DMS153 treated with DMSO at 0.1 percent for 48 hours (cell line): Measurements from ENCODE around the gene ZBTB8OS.
A peak's percentile ranks its signal among the peaks of the same experiment; 100 is the strongest.
"Not testable (repeated sequence)": the region's sequence is repeated elsewhere in the genome, so short reads cannot be mapped to it uniquely, and the experiment has no call there.

Source experiments
- DNase-seq: peaks from one replicate; lab custom pipeline; 2025; ENCODE audit not compliant: unreplicated experiment; lab: John Stamatoyannopoulos, UW

The ZBTB8OS gene

DNA sequence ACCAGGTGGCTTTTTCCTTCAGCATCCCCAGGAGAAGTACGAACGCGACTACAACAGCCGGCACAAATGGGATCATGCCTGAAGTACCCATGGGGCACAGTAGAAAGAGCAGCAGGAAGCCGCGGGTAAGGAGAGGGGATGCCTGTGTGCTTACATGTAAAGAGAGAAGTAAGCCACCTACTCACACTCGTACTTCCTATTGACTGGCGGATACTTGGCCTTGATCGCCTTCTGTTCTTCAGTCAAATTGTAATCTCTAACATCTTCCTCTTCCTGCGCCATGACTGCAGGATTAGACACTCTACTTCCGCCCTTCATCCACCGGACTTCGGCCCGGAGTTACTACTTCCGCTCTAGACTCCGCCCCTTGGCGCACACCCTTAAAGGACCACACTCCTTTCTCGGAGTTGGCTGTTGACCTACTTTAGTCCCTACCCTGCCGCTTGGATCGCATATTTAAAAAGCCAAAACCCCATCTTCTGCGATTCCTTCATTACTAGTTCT, at the start of gene ZBTB8OS:
Gene ZBTB8OS (minus strand): TSS at position 303 of the 504 bp plus-strand sequence. CDS start 21 bp downstream, at position 282.
- DNase-seq: peak; percentile 97

DNA sequence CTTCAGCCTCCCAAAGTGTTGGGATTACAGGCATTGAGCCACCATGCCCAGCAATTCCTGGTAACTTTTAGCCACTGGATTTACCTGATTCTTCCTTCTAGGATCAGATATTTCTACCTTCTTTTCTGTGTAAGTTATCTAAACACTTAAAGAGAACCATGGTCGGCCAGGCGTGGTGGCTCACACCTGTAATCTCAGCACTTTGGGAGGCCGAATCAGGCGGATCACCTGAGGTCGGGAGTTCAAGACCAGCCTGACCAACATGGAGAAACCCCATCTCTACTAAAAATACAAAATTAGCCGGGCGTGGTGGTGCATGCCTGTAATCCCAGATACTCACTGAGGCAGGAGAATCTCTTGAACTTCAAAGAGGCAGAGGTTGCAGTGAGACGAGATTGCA, 46.6 kb upstream of the ZBTB8OS start:
- DNase-seq: not testable (repeated sequence)

GRCh38 chr1:32696041-32696440, 45.7 kb upstream of the ZBTB8OS start:
- DNase-seq: no peak

DNA sequence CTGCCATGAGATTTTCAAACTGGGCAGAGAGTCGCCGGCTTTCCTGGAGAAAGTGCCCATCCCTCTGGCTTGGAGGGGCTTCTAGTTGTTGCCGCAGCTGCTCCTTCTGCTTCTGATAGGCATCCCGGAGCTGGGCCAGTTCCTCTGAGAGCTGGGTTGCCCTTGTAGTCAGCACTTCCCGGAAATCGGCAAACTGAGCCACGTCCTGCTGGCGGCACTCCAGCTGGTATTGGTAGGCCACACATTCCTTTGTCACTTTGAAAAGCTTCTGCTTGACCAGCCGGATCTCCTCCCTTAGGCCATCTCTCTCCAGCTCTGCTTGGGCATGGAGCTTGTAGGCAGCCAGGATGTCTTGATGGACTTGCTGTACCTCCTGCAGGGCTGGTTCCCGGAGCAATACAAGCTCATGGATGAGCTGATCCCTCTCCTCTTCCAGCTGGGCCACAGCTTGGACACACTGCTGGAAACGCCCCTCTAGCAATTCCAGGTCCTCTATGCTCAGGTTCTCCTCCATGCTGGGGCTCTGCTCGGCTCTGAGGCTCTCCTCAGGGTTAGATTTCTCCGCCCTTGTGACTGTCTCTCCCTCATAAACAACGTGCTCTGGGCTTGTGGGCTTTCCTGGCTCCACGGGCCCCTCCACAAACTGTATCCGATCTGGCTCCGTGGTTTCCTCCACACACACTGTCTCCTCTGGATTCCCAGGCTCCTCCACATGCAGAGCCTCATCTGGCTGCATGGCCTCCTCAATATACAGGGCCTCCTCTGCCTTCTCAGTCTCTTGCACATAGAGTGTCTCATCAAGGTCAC, 45.0 kb upstream of the ZBTB8OS start:
- no peak for DNase-seq

- no peak for DNase-seq
Observed at GRCh38 chr1:32693455-32694174, 43.3 kb upstream of the ZBTB8OS start.

- no peak for DNase-seq
Observed at GRCh38 chr1:32686387-32686786, 36.0 kb upstream of the ZBTB8OS start.

GRCh38 chr1:32685498-32685897, 35.1 kb upstream of the ZBTB8OS start:
- no peak for DNase-seq

DNA sequence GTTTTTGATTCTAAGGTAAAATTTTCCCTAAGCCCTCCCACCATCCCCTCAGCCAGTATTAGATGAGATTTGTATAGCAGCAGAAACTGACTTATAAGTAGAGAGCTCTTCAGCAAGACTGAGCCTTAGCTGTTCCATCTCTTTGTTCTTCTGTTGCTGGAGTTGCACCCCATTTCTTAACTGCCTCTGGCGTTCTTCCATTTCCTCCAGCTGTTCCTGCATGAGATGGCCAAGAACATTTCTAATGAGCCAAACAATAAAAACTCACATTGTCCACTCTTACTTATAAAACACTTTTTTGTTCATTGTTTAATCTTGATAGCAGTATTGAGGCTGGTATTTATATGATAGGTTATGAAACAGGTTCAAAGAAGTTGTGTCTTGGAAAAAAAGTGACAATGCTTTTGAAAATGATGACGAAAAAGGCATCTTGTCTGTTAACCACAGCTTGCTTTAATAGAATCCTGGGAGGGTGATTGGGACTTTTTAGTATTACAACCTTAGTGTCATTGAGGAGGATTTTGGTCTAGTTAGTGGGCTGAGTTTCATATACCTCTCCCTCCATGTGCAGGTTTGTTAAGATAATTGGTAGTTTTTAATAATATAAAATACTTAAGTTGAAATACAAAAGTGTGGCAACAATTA, 33.9 kb upstream of the ZBTB8OS start:
- DNase-seq: no peak

GRCh38 chr1:32683397-32683796, 33.0 kb upstream of the ZBTB8OS start:
- no peak for DNase-seq

GRCh38 chr1:32681999-32682398, 31.6 kb upstream of the ZBTB8OS start:
- no peak for DNase-seq

DNA sequence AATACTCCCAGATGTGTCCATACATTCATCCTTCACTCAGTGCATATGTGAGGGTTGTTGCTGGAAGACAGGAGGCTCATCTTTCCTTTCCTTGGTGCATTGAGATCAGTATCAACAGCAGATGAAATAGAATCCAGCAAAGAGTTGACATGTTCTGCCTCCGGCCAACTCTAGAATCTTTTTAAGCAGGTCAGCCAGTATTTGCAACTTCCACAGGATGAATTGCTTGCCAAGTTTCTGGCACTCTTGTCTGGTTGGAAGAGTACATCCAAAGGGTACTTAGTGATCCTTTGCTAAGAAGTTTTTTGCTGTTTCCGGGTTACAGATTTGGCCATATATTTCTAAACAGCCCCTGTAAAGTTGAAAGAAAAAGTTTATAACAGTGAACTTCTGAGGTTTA, 31.2 kb upstream of the ZBTB8OS start:
- no peak for DNase-seq

DNA sequence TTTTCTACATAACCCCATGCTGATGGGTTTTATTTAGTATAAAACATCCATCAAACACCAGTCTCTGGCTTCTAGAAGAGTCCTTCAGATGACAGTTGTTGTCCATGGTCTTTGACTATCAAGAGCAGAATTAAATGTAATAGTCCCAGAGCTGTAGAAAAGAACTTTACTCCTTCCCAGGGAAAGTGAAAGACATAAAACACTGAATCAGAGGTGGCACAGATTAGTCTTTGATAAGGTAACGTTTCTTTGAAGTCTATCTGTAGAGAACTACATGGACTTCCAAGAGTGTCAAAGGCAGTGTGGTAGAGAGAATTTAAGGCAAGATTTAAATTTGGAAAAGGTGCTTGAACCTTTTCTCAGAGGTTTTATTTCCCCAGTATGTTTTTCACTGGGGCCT, 30.3 kb upstream of the ZBTB8OS start:
- no peak for DNase-seq

DNA sequence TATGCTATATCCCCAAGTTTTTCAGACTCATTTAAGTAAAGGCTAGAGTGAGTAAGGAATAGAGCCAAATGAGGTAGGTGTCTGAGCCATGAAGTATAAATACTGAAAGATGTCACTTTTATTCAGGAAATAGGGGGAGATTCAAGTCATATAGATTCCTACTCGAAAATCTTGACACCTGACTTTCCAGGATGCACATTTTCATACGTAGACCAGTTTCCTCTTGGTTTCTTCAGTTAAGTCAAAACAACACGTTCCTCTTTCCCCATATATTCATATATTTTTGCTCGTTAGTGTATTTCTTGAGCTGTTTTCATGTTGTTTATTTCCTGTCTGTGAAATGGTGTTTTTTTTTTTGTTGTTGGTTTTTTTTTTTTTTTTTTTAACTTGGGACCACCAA, 29.6 kb upstream of the ZBTB8OS start:
- DNase-seq: not testable (repeated sequence)

DNA sequence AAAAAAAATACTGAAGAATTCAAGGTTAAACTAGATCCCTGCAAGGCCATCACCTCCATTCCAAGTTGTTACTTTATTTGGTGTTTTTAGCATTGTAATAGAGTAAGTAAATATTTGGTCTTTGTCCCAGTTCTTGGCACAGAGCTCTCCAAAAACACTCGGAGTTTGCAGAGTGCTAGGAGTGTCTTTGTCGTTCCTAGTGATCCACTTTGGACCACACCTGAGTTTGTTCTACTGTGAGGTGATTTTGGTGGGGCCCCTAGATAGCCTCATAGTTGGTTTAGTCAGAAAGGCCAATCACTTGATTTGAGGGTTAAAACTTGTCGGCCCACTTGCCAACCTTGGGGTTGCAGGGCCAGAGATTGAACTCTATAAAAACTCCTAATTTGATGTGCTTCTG, 26.6 kb upstream of the ZBTB8OS start:
- DNase-seq: no peak

- DNase-seq: not testable (repeated sequence)
Observed at GRCh38 chr1:32668716-32669115, 18.4 kb upstream of the ZBTB8OS start.

DNA sequence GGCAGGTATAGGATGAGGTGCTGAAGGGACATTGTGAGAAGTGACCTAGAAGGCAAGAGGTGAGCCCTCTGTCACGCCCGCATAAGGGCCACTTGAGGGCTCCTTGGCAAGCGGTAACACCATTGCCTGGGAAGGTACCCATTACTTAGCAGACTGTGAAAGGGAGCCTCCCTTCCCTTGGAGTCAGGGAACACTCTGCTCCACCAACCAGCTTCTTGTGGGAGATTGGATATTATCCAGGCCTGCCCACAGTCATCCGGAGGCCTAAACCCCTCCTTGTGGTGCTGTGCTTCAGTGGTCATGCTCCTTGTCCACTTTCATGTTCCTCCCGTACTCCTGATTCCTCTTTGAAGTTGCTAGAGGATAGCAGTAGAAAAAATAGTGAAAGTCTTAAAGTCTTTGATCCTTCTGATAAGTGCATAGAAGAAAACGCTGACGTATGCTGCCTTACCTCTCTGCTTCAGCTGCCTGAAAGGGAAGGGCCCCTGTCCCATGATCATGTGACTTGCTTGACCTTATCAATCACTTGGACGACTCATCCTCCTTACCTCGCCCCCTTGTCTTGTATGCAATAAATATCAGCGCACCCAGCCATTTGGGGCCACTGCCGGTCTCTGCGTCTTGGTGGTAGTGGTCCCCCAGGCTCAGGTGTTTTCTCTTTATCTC, 16.7 kb upstream of the ZBTB8OS start:
- DNase-seq: no peak

GRCh38 chr1:32665915-32666314, 15.6 kb upstream of the ZBTB8OS start:
- no peak for DNase-seq

DNA sequence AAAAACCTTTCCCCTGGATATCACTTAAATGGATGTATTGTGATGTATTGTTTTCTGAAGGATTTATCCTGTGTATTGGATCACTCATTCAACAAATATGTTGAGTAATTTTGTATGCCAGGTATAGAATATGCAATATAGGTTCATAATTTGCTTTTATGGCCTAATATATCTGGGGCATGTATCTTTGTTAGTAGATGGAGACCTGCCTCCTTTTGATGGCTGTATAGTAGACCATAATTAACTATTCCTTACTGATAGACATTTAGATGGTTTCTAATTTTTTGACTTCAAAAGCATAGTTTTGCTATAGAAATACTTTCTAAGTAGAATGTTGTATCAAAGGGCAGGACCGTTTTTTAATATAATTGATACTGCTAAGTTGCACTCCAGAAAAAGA, 9.2 kb upstream of the ZBTB8OS start:
- DNase-seq: no peak

GRCh38 chr1:32652244-32652962, 2.1 kb upstream of the ZBTB8OS start:
- DNase-seq: no peak

GRCh38 chr1:32651461-32652073, 1.2 kb upstream of the ZBTB8OS start:
- no peak for DNase-seq
